Lower leg skin (tissue), 3 donors: ENCODE results near the gene OR2AJ1.

Experiments used
- POLR2A ChIP-seq, 2 donors: fragments of 450-650 bp; IDR thresholded peaks; one replicate each; pipeline ENCODE4 v1.6.1; 2016 to 2017; ENCODE audit warnings: antibody characterized with exemption in 2 of 2, mild to moderate bottlenecking in 1 of 2, moderate library complexity in 1 of 2
- TF ChIP-seq, protein P1 (sequence below), 3 donors: fragments of 450-650 bp; IDR thresholded peaks; one replicate each; pipeline ENCODE4 v1.5.1; 2016; ENCODE audit warnings: antibody characterized with exemption in 3 of 3, mild to moderate bottlenecking in 3 of 3, moderate library complexity in 2 of 3

GRCh38 chr1:247961791-247962190 is 37.1 kb downstream of the OR2AJ1 start:
- TF ChIP-seq, protein P1, sequence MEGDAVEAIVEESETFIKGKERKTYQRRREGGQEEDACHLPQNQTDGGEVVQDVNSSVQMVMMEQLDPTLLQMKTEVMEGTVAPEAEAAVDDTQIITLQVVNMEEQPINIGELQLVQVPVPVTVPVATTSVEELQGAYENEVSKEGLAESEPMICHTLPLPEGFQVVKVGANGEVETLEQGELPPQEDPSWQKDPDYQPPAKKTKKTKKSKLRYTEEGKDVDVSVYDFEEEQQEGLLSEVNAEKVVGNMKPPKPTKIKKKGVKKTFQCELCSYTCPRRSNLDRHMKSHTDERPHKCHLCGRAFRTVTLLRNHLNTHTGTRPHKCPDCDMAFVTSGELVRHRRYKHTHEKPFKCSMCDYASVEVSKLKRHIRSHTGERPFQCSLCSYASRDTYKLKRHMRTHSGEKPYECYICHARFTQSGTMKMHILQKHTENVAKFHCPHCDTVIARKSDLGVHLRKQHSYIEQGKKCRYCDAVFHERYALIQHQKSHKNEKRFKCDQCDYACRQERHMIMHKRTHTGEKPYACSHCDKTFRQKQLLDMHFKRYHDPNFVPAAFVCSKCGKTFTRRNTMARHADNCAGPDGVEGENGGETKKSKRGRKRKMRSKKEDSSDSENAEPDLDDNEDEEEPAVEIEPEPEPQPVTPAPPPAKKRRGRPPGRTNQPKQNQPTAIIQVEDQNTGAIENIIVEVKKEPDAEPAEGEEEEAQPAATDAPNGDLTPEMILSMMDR (IDR thresholded peaks at IDR 0.05) = no peak
- TF ChIP-seq POLR2A (IDR thresholded peaks at IDR 0.05) = no peak
